Effector memory CD4-positive, alpha-beta T cell (primary cell): Measurements from ENCODE around the gene ALPK1.
"Not testable (repeated sequence)": the region's sequence is repeated elsewhere in the genome, so short reads cannot be mapped to it uniquely, and the experiment has no call there.

Experiments
- DNase-seq, 3 donors: peaks; one replicate each; pipeline ENCODE4 v3.0.0-alpha.2; 2020
- H3K27ac ChIP-seq: 2 replicates; pipeline ENCODE4 v1.7.0; 2013; ENCODE audit warnings: mild to moderate bottlenecking, low read length, moderate library complexity; ENCODE audit not compliant: insufficient read depth, poor library complexity, severe bottlenecking
- H3K27me3 ChIP-seq: replicated peaks from 2 replicates; pipeline ENCODE4 v1.7.0; 2013; ENCODE audit warnings: mild to moderate bottlenecking, low read length; ENCODE audit not compliant: insufficient read depth, control insufficient read depth, poor library complexity, severe bottlenecking
- H3K36me3 ChIP-seq: 2 replicates; pipeline ENCODE4 v1.7.0; 2013; ENCODE audit warnings: mild to moderate bottlenecking, low read length, moderate library complexity; ENCODE audit not compliant: control insufficient read depth, insufficient read depth
- H3K4me1 ChIP-seq: 2 replicates; pipeline ENCODE4 v1.7.0; 2013; ENCODE audit warnings: low read length, mild to moderate bottlenecking; ENCODE audit not compliant: control insufficient read depth, insufficient read depth, poor library complexity, severe bottlenecking
- H3K4me3 ChIP-seq: 2 replicates; pipeline ENCODE4 v1.7.0; 2013; ENCODE audit warnings: low read length, low read depth, mild to moderate bottlenecking; ENCODE audit not compliant: insufficient read depth, poor library complexity, severe bottlenecking
- H3K9me3 ChIP-seq: 2 replicates; pipeline ENCODE4 v1.7.0; 2013; ENCODE audit warnings: mild to moderate bottlenecking, low read length, moderate library complexity; ENCODE audit not compliant: control insufficient read depth

ALPK1 gene

GRCh38 chr4:112490808-112491207 lies 193.6 kb downstream of the ALPK1 start:
- DNase-seq, H3K27ac ChIP-seq, H3K9me3 ChIP-seq, H3K4me1 ChIP-seq, H3K27me3 ChIP-seq, H3K4me3 ChIP-seq, H3K36me3 ChIP-seq: not testable (repeated sequence)
